Measurements from ENCODE around the gene PON2. TPM values are rescaled to one million over a fixed set of nuclear protein-coding genes. Genes with fewer than 3 reads are reported as not detected.
A peak's percentile ranks its signal among the peaks of the same experiment; 100 is the strongest.
"Not testable (repeated sequence)": the region's sequence is repeated elsewhere in the genome, so short reads cannot be mapped to it uniquely, and the experiment has no call there.

PON2 gene
- total RNA-seq, 8 experiments from 2014 or later = 24.1 to 202 (median 64.6) TPM

- WGBS, 10 experiments = 27 to 100% (median 66%) methylated on average over 1 to 7 of the region's 7 CpGs
- ATAC-seq (replicated peaks in 6 of 8) = no peak
- Histone ChIP-seq H3K27ac (no peak overlapping the region), H3K4me1 (replicated peaks in 1 of 2) (no peaks in the 10 kb centered on the region), H3K4me3 (no peak overlapping the region)
- in situ Hi-C loops (cut with MboI; ENCODE audit: low pct_unique_long_range_greater_than_20kb in 2 of 9, low sequenced_read_pairs in 9 of 9, unreplicated experiment in 9 of 9) = no loop called here
Observed at GRCh38 chr7:95389516-95389915, 45.3 kb downstream of the PON2 start.

- WGBS, 10 experiments = 40 to 89% (median 70%) methylated on average over 1 to 3 of the region's 10 CpGs; no CpG with 5 or more reads in 5 of the 10 experiments
- H3K4me3 ChIP-seq; H3K27ac ChIP-seq; H3K4me1 ChIP-seq (replicated peaks in 1 of 2); ATAC-seq (replicated peaks in 6 of 8); in situ Hi-C loops (cut with MboI; ENCODE audit: low pct_unique_long_range_greater_than_20kb in 2 of 9, low sequenced_read_pairs in 9 of 9, unreplicated experiment in 9 of 9): not testable (repeated sequence)
Observed at GRCh38 chr7:95379457-95379856, 55.4 kb downstream of the PON2 start.

- H3K4me1 ChIP-seq (replicated peaks in 1 of 2) = no peaks in the 10 kb centered on the region
- H3K27ac ChIP-seq = peak overlapping the region in 1 of 2 donors; percentile 46
- peak in 5 of 8 experiments; percentile 36 to 70 (median 53) for ATAC-seq (replicated peaks in 6 of 8)
- in situ Hi-C loops (cut with MboI; ENCODE audit: low pct_unique_long_range_greater_than_20kb in 2 of 9, low sequenced_read_pairs in 9 of 9, unreplicated experiment in 9 of 9) = no loop called here
- WGBS, 10 experiments = 67 to 97% (median 74%) methylated on average over 2 to 9 of the region's 18 CpGs; no CpG with 5 or more reads in 1 of the 10 experiments
- H3K4me3 ChIP-seq = no peak overlapping the region
Observed at GRCh38 chr7:95376632-95377400, 58.0 kb downstream of the PON2 start.

GRCh38 chr7:95375591-95376257, 59.1 kb downstream of the PON2 start:
- Histone ChIP-seq H3K27ac (no peak overlapping the region), H3K4me1 (replicated peaks in 1 of 2) (no peaks in the 10 kb centered on the region), H3K4me3 (no peak overlapping the region)
- ATAC-seq (replicated peaks in 6 of 8) = peak in 1 of 8 experiments; percentile 56
- 43 to 100% (median 57%) methylated on average over 1 to 2 of the region's 2 CpGs; no CpG with 5 or more reads in 6 of the 10 experiments for WGBS, 10 experiments
- in situ Hi-C loops (cut with MboI; ENCODE audit: low pct_unique_long_range_greater_than_20kb in 2 of 9, low sequenced_read_pairs in 9 of 9, unreplicated experiment in 9 of 9) = no loop called here

GRCh38 chr7:95373323-95373722, 61.5 kb downstream of the PON2 start:
- peak in 1 of 8 experiments; percentile 32 for ATAC-seq (replicated peaks in 6 of 8)
- in situ Hi-C loops (cut with MboI; ENCODE audit: low pct_unique_long_range_greater_than_20kb in 2 of 9, low sequenced_read_pairs in 9 of 9, unreplicated experiment in 9 of 9) = no loop called here
- 29 to 94% (median 82%) methylated on average over 2 to 4 of the region's 4 CpGs; no CpG with 5 or more reads in 1 of the 10 experiments for WGBS, 10 experiments

GRCh38 chr7:95368235-95368634, 66.6 kb downstream of the PON2 start:
- Histone ChIP-seq H3K4me1 (replicated peaks in 1 of 2) (no peaks in the 10 kb centered on the region), H3K27ac (no peak overlapping the region), H3K4me3 (no peak overlapping the region)
- WGBS, 10 experiments = 0 to 92% (median 71%) methylated on average over 1 to 3 of the region's 3 CpGs; no CpG with 5 or more reads in 2 of the 10 experiments
- in situ Hi-C loops (cut with MboI; ENCODE audit: low pct_unique_long_range_greater_than_20kb in 2 of 9, low sequenced_read_pairs in 9 of 9, unreplicated experiment in 9 of 9) = loop anchor here in 1 of 9 experiments (10.0 kb wide), 1 partner anchor 107 kb away; no protein-coding TSS in a partner anchor
- ATAC-seq (replicated peaks in 6 of 8) = peak in 2 of 8 experiments; percentile 23 to 68

More at GRCh38 chr7:95373323-95373722, 61.5 kb downstream of the PON2 start:
- Histone ChIP-seq H3K27ac (no peak overlapping the region), H3K4me1 (replicated peaks in 1 of 2) (no peaks in the 10 kb centered on the region), H3K4me3 (no peak overlapping the region)

- Histone ChIP-seq H3K27ac (no peak overlapping the region), H3K4me1 (replicated peaks in 1 of 2) (no peaks in the 10 kb centered on the region), H3K4me3 (no peak overlapping the region)
- in situ Hi-C loops (cut with MboI; ENCODE audit: low pct_unique_long_range_greater_than_20kb in 2 of 9, low sequenced_read_pairs in 9 of 9, unreplicated experiment in 9 of 9) = loop anchor here in 1 of 9 experiments (10.0 kb wide), 1 partner anchor 107 kb away; no protein-coding TSS in a partner anchor
- whole genome bisulfite sequencing, 10 experiments = 13 to 86% (median 82%) methylated on average over 1 of the region's 1 CpG; no CpG with 5 or more reads in 4 of the 10 experiments
- no peak for ATAC-seq (replicated peaks in 6 of 8)
Observed at GRCh38 chr7:95367606-95368005, 67.2 kb downstream of the PON2 start.

- ATAC-seq (replicated peaks in 6 of 8) = no peak
- no peak overlapping the region for H3K4me3 ChIP-seq
- 86 to 100% (median 100%) methylated on average over 1 of the region's 1 CpG; no CpG with 5 or more reads in 5 of the 10 experiments for WGBS, 10 experiments
- H3K27ac ChIP-seq = no peak overlapping the region
- in situ Hi-C loops (cut with MboI; ENCODE audit: low pct_unique_long_range_greater_than_20kb in 2 of 9, low sequenced_read_pairs in 9 of 9, unreplicated experiment in 9 of 9) = loop anchor here in 1 of 9 experiments (10.0 kb wide), 1 partner anchor 110 kb away; no protein-coding TSS in a partner anchor
- H3K4me1 ChIP-seq (replicated peaks in 1 of 2) = no peaks in the 10 kb centered on the region
Observed at GRCh38 chr7:95365151-95365550, 69.7 kb downstream of the PON2 start.

GRCh38 chr7:95357623-95358022, 77.2 kb downstream of the PON2 start:
- WGBS, 10 experiments = 0 to 83% (median 42%) methylated on average over 1 to 3 of the region's 3 CpGs; no CpG with 5 or more reads in 3 of the 10 experiments
- Histone ChIP-seq H3K4me1 (replicated peaks in 1 of 2) (no peaks in the 10 kb centered on the region), H3K27ac (no peak overlapping the region), H3K4me3 (no peak overlapping the region)
- no peak for ATAC-seq (replicated peaks in 6 of 8)
- in situ Hi-C loops (cut with MboI; ENCODE audit: low pct_unique_long_range_greater_than_20kb in 2 of 9, low sequenced_read_pairs in 9 of 9, unreplicated experiment in 9 of 9) = no loop called here

Other genes starting within 250 kb of the PON2 start
- under 1 TPM in 5 of 8 experiments, not detected in 3; 0.13 to 0.90 (median 0.33) TPM for gene PON1, start 110.5 kb downstream of the PON2 start, total RNA-seq
- 1 to 10 TPM in 2 of 8 experiments, under 1 TPM in 1, not detected in 5; 0.17 to 1.6 (median 1.3) TPM for gene PON3, start 38.7 kb downstream of the PON2 start, total RNA-seq
- under 1 TPM in 4 of 8 experiments, not detected in 4; 0.13 to 0.85 (median 0.62) TPM for gene ASB4, start 50.9 kb upstream of the PON2 start, total RNA-seq
- 10 to 100 TPM in 1 of 8 experiments, 1 to 10 TPM in 2, under 1 TPM in 4, not detected in 1; 0.22 to 23.2 (median 0.87) TPM for gene PDK4, start 161.5 kb upstream of the PON2 start, total RNA-seq